Stimulated activated CD8-positive, alpha-beta memory T cell treated with anti-CD3 and anti-CD28 coated beads, Interleukin-7, amount 100 ng/mL, for 48 hours (primary cell): Measurements from ENCODE around the gene CES5A.
"Not testable (repeated sequence)": the region's sequence is repeated elsewhere in the genome, so short reads cannot be mapped to it uniquely, and the experiment has no call there.

Source experiments
- DNase-seq, 2 donors: peaks; one replicate each; pipeline ENCODE4 v3.0.0-alpha.2; 2020; ENCODE audit warnings: low read depth in 1 of 2; ENCODE audit errors: extremely low read depth in 1 of 2

Gene CES5A

GRCh38 chr16:55875273-55875672 is at the start of gene CES5A:
TSS of gene CES5A (minus strand) at chr16:55875373. CDS start at chr16:55875221, 152 bp downstream.
- no peak for DNase-seq

GRCh38 chr16:55922662-55923061 is 47.5 kb upstream of the CES5A start:
- no peak for DNase-seq

GRCh38 chr16:55917373-55918160 is 42.4 kb upstream of the CES5A start:
- no peak for DNase-seq

GRCh38 chr16:55915096-55915827 is 40.1 kb upstream of the CES5A start:
- DNase-seq, result no peak

- no peak for DNase-seq
Observed at GRCh38 chr16:55914383-55914782, 39.2 kb upstream of the CES5A start.

GRCh38 chr16:55913716-55914115 is 38.5 kb upstream of the CES5A start:
- DNase-seq, result no peak

- not testable (repeated sequence) for DNase-seq
Observed at GRCh38 chr16:55913121-55913520, 37.9 kb upstream of the CES5A start.

GRCh38 chr16:55912022-55912421 is 36.8 kb upstream of the CES5A start:
- DNase-seq, result no peak

GRCh38 chr16:55911616-55912015 is 36.4 kb upstream of the CES5A start:
- DNase-seq, result no peak

GRCh38 chr16:55909876-55910275 is 34.7 kb upstream of the CES5A start:
- no peak for DNase-seq

- no peak for DNase-seq
Observed at GRCh38 chr16:55908641-55909040, 33.5 kb upstream of the CES5A start.

GRCh38 chr16:55907661-55908060 is 32.5 kb upstream of the CES5A start:
- no peak for DNase-seq

- no peak for DNase-seq
Observed at GRCh38 chr16:55906123-55906522, 30.9 kb upstream of the CES5A start.

- DNase-seq, result no peak
Observed at GRCh38 chr16:55905651-55906050, 30.5 kb upstream of the CES5A start.

GRCh38 chr16:55901566-55902217 is 26.5 kb upstream of the CES5A start:
- DNase-seq, result no peak

GRCh38 chr16:55900616-55901393 is 25.6 kb upstream of the CES5A start:
- DNase-seq, result no peak

GRCh38 chr16:55899857-55900256 is 24.7 kb upstream of the CES5A start:
- DNase-seq, result no peak

- no peak for DNase-seq
Observed at GRCh38 chr16:55898592-55898991, 23.4 kb upstream of the CES5A start.

- no peak for DNase-seq
Observed at GRCh38 chr16:55892821-55893220, 17.6 kb upstream of the CES5A start.

GRCh38 chr16:55889518-55889917 is 14.3 kb upstream of the CES5A start:
- DNase-seq, result no peak

GRCh38 chr16:55888546-55888945 is 13.4 kb upstream of the CES5A start:
- DNase-seq, result no peak
